Right renal pelvis (tissue), 4 donors: ENCODE results near the gene PEAK3. TPM values are rescaled to one million over a fixed set of nuclear protein-coding genes. Genes with fewer than 3 reads are reported as not detected.

Source experiments
- DNase-seq, 4 donors: peaks; one replicate each; pipeline ENCODE4 v3.0.0-alpha.2; 2013; ENCODE audit warnings: low read depth in 4 of 4, low spot score in 3 of 4, missing footprints in 1 of 4
- polyA plus RNA-seq, 4 donors: library from polyadenylated mRNA; unstranded; fragments of 120-200 nt; gene quantifications; one replicate each; pipeline ENCODE4 v1.2.1, GENCODE V29; 2013; ENCODE audit not compliant: insufficient read length in 4 of 4

The PEAK3 gene
- polyA plus RNA-seq, 4 donors = 0.06 to 0.08 (median 0.06) TPM; not detected in 1

DNA sequence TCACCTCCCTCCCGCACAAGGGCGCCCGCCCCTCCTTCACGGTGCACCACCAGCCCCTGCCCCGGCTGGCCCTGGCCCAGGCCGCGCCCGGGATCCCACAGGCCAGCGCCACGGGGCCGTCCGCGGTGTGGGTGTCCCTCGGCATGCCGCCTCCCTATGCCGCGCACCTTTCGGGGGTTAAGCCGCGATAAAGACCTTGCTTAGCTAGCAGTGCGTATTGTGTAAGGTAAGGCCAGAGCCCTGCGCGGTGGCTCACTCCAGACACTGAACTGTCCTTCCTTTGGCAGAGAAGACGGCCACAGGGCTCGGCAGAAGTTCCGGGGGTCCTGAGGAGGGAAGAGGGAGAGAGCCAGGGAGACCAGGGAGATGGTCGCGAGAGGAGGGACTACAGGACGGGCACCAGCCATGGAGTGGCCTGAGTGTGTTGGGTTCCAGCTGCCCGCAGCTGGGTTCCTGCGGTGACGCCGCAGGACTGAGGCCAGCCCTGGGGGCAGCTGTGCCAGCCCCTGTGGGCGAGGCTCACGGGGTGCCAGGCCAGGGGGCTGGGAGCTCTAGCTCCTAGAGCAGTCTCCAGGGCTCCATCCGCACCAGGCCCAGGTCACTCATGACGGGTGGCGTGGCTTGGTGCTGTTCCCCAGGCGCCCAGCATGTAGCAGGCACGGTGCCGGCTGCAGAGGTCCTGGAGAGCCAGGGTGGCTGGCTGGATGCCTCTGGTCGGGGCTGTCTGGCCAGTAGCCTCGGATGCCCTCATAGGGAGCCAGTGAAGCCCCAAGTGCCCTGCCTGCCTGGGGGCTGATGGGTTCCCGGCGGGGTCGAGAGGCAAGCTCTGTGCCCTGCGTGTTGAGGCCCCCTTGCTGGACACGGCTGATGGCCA, 53.6 kb downstream of the PEAK3 start:
- DNase-seq = no peak

DNA sequence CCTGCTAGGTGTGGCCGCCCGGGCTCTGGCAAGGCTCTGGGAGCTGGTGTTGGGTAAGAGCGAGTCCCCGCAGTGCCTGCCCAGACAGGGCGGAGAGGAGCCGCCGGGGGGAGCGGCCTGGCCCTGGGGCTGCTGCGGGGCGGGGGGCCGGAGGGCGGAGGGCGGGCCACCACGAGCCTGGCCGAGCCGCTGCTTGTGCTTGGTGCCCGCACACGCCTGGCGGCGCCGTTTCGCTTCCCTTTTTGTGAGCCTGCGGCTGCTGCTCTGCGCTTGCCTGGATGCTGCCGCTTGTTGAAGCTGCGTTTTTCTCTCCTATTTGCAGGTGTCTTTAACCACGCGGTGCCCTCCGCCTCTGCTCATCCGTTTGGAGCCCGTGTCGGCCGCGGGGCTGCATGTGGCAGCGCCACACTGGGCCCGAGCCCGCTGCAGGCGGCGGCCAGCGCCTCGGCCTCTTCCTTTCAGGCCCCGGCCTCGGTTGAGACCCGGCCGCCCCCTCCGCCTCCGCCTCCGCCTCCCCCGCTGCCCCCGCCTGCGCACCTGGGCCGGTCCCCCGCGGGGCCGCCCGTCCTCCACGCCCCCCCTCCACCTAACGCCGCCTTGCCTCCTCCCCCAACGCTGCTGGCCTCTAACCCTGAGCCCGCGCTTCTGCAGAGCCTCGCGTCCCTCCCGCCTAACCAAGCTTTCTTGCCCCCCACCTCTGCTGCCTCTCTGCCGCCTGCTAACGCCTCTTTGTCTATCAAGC, 54.4 kb downstream of the PEAK3 start:
- no peak for DNase-seq

GRCh38 chr19:2226840-2227360, 55.1 kb downstream of the PEAK3 start:
- DNase-seq = no peak

- no peak for DNase-seq
Measured at GRCh38 chr19:2226051-2226839, 55.7 kb downstream of the PEAK3 start.

DNA sequence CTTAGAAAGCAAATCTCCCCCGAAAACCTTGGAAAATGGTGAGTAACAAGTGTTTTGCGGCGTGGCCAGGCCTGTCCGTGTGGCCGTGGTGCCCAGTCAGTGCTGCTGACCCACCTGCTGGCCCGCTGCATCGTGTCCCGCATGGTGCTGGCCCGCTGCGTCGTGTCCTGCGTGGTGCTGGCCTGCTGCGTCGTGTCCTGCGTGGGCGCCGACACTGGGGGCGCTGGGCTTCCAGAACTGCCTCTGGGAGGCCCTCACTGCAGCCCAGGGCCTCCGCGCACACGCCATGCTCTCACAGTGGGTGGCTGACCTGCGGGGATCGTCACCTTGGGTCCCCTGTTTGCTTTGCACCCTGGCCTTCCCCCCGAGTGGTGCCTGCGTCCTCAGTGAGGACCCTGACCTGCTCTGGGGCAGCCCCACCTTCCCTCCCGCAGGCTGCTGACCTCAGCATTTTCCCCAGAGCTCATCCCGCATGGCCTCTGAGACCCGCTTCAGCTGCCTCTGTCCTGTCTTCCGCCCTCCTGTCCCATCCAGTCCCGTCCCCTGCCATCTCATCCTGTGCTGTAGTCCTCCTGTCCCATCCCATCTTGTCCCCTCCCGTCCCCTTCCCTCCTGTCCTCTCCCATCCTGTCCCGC, 56.4 kb downstream of the PEAK3 start:
- no peak for DNase-seq

DNA sequence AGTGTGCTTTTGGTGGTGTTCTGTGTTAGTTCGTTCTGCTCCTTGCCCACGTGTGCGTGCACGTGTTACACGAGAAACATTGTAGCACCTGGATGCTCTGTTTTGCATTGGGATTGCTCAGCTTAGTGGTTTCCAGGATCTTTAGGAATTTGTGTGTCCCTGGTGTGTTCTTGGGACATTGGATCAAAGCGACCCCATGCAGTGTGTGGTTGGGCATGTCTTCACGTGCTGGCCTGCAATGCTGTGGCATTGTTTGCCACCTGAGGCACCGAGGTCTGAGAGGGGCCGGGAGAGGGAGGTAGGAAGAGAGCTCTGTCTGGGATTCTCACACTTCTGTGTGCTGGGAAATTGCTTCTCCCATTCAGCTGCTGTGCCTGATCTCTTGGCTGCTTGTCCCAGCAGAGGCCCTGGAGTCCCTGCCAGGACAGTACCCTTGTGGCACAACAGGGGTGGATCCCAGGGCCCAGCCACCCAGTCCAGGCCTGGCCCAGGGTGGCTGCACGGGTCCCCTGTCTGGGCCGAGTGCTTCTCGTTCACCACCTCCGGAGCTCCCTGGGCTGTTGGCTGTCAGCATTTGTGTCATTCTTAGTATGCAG, 57.1 kb downstream of the PEAK3 start:
- no peak for DNase-seq

Other genes with a start within 250 kb of the PEAK3 start
- 10 to 100 TPM; 62.2 to 94.8 (median 66.3) TPM for gene MKNK2, start 230.9 kb downstream of the PEAK3 start, polyA plus RNA-seq
- gene MOB3A, start 185.8 kb downstream of the PEAK3 start, polyA plus RNA-seq = 10 to 100 TPM; 23.4 to 26.8 (median 25.1) TPM
- 1 to 10 TPM; 6.2 to 7.2 (median 7.0) TPM for gene IZUMO4, start 185.3 kb downstream of the PEAK3 start, polyA plus RNA-seq
- gene AP3D1, start 130.6 kb downstream of the PEAK3 start, polyA plus RNA-seq = 100 to 1,000 TPM in 3 of 4 donors, 10 to 100 TPM in 1; 96.5 to 124 (median 111) TPM
- 10 to 100 TPM; 22.8 to 32.3 (median 26.3) TPM for gene DOT1L, start 118.2 kb downstream of the PEAK3 start, polyA plus RNA-seq
- gene PLEKHJ1, start 45.8 kb downstream of the PEAK3 start, polyA plus RNA-seq = 10 to 100 TPM; 58.4 to 91.2 (median 63.3) TPM
- gene SF3A2, start 45.4 kb downstream of the PEAK3 start, polyA plus RNA-seq = 10 to 100 TPM; 65.4 to 91.1 (median 73.2) TPM
- 1 to 10 TPM; 1.7 to 4.0 (median 2.2) TPM for gene AMH, start 32.9 kb downstream of the PEAK3 start, polyA plus RNA-seq
- gene JSRP1, start 25.8 kb downstream of the PEAK3 start, polyA plus RNA-seq = under 1 TPM; 0.30 to 0.91 (median 0.45) TPM
- under 1 TPM in 1 of 4 donors, not detected in 3; 0.06 TPM for gene LINGO3, start 26.0 kb upstream of the PEAK3 start, polyA plus RNA-seq
- 100 to 1,000 TPM in 1 of 4 donors, 10 to 100 TPM in 3; 69.8 to 117 (median 73.1) TPM for gene LSM7, start 46.4 kb upstream of the PEAK3 start, polyA plus RNA-seq
- 10 to 100 TPM; 53.8 to 91.6 (median 59.9) TPM for gene SPPL2B, start 46.5 kb upstream of the PEAK3 start, polyA plus RNA-seq
- gene TMPRSS9, start 78.1 kb upstream of the PEAK3 start, polyA plus RNA-seq = under 1 TPM; 0.13 to 0.29 (median 0.26) TPM
- 100 to 1,000 TPM in 1 of 4 donors, 10 to 100 TPM in 3; 62.6 to 125 (median 71.4) TPM for gene TIMM13, start 145.4 kb upstream of the PEAK3 start, polyA plus RNA-seq
- 10 to 100 TPM; 54.2 to 79.5 (median 62.3) TPM for gene LMNB2, start 174.8 kb upstream of the PEAK3 start, polyA plus RNA-seq
- 10 to 100 TPM; 10.1 to 14.1 (median 13.1) TPM for gene GADD45B, start 194.0 kb upstream of the PEAK3 start, polyA plus RNA-seq